Activated CD4-positive, alpha-beta T cell treated with anti-CD3 and anti-CD28 coated beads, Interleukin-2, amount 50 U/mL, for 24 hours (primary cell): ENCODE data around the gene MYO16.

Experiments used
- DNase-seq, 2 donors: peaks; one replicate each; pipeline ENCODE4 v3.0.0-alpha.2; 2020; ENCODE audit warnings: low read depth in 1 of 2, low spot score in 1 of 2

Gene MYO16

DNA sequence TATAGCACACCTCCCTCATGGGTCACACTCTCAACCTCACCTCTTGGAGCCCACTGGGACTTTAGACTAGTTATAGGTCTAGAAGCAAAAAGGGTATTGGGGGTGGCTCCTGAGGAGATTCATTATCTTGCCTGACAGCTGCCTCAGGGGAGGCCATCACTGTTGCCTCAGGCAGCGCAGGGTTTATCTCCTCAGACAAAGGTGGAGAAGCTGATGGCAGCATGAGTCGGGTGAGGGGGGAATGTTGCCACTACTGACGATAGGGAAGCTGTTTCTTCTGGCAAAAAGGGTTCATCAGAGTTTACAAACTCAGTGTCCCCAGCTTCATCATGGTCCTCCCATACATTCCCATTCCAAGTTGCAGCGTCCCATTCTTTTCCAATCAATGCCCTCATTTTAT, 594.6 kb downstream of the MYO16 start:
- DNase-seq, result no peak

DNA sequence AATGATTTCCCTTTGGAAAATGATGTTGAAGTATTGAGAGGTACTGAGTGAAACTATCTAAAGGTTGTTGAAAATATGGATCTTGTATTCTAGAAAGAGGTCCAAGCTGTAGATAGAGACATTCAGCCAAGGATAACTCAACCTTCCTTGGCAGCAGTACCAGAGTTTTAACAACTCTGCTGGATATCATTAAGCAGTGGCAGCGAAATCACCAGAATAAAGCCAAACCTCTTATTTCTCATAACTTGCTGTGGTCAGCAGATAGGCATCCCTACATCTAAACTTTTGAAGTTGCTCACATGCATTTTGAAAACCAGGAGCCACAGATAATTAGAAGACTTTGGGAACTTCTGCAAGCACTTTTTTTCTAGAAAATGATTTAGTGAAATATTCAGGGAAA, 597.2 kb downstream of the MYO16 start:
- no peak for DNase-seq

DNA sequence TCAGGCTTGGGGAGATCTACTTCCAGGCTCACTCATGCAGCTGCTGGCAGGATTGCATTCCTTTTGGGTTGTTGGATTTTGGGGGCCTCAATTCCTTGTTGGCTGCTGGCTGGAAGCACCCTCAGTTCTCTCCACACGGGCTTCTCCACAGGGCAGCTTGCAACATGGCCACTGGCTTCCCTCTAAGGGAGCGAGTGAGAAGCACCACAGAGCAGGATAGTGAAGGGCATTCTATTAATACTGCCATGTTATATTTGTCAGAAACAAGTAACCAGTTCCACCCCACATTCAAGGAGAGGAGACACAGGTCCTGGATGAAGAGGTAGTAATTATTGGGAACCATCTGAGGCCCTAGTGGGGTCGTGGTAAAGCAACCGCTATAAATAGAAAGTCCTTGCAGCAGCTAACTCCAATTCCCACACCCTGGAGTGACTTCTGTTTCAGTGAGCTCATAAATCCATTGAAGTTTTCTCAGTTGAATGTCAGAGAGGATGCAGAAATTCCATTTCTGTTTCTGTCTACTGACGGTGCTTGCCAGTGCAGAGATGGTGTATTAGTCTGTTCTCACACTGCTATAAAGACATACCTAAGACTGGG, 598.0 kb downstream of the MYO16 start:
- no peak for DNase-seq

DNA sequence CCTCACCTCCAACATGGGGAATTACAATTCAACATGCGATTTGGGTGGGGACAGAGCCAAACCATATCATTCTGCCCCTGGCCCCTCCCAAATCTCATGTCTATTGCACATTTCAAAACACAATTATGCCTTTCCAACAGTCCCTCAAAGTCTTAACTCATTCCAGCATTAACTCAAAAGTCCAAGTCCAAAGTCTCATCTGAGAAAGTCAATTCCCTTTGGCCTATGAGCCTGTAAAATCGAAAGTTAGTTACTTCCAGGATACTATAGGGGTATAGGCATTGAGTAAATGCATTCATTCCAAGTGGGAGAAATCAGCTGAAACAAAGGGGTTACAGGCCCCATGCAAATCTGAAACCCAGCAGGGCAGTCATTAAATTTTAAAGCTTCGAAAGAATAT, 598.8 kb downstream of the MYO16 start:
- DNase-seq, result no peak

DNA sequence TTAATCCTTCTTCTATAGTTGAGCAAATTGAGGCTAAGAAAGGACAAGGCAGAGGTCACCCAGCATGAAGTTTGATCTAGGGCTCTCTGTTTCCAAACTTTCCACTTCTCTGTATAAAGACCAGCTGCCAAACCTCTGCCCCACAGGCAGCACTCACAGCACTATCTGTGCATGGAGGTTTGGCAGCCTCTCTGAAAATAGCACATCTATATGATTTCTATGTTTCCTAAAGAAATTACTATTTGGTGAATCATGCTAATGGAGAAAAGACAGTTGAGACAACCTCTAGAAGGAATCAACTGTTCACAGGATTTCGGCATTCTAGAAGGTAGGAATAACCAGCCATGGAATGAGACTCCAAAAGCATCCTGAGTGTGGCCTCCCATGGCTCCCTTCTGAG, 602.5 kb downstream of the MYO16 start:
- DNase-seq, result no peak

DNA sequence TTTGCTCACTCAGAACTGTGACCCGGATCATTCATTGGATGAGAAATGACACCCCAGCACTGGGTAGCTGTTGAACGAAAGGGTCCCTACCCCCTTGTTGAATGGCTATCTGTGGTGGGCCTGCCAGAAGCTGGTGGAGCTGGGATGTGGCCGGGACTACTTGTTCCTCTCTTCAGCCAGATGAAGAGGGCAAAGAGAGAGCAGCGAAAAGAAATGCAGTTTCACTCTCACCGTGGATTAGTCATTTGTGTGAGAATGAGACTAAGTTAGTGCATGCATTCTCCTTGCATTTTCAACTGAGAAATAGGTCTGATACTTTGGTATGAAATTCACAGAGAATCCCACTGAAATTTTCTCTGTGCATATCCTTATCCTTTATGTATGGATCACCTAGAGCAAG, 603.9 kb downstream of the MYO16 start:
- DNase-seq, result no peak

DNA sequence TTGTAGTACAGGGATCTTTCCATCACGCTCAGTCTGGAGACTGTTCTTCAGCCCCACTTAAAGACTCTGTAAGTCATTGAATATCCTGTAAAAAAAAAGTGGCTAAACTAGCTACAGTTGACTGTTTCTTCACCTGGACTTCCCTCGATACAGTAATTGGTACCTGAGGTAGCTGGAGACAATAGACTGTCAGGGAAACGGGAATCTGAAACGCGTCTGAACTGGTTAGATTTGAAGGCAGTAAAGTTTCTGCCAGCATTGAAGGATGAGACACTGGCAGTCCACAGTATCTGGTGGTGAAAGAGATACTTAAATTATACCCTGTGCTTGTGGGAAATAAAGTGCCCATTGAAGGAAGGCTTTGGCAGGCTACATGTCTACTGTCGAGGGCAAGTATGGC, 606.5 kb downstream of the MYO16 start:
- no peak for DNase-seq

DNA sequence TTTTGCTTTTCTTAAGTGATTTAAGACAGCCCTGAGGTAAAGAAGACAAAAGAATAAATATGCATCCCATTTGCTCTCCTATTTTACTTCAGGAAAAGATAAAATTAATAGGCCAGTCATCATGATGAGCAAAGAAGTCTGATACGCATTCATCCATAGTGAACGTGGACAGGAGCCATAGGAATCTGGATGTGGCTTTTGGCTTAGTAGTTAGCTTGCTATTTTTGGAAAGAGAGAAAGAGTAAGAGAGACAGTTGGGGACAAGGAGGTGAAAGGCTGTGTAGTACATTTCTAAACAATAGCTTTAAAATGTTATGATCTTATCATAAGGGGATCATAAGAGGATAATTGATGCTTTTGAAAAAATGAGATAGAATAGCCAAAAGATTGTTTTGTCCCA, 611.7 kb downstream of the MYO16 start:
- DNase-seq, result no peak

DNA sequence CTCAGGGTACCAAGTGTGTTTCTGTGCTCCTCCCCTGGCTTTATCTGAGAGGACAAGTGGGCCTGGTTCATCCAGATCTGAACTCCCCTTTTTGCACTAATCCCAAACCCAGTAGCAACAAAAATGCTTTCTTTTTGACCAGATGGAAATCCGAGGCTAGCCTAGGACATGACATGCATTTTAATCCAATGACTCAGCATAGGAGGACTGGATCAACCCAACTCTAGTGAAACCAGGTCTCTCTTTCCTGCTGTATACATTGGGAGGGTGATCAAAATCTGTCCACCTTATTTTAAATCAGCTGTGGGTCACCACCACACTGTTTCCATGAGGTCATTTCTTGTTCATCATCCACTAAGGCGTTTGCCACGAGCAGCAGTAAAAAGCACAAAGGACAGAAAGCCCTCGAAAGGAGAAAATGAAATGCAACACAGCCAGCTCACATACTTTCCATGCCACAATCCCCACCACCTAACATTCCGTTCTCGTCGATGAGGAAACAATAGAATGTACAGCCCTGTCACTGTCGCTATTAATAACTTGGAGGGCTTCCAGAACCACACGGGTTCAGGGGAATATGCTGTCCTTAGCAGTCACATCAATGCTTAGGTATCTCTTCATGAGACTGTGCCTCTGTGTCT, 614.0 kb downstream of the MYO16 start:
- DNase-seq, result no peak

DNA sequence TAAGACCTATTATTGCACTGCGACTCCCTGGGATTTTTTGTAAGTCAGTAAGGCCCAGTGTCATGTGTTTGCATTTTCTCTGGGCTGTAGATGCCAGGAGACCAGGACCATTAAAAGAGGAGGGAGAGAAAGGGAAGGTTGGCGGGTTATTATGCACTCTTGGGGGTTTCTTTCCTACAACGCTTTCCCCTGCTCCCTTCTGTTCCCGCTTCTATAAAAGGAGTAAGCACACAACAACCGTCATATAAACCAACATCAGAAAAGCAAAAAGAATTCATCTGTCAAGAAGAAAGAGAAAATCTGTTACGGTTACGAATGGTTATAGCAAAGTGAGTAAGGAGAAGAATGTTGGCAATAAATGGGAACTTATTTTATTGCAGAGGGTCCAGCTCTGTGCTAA, 615.2 kb downstream of the MYO16 start:
- DNase-seq, result no peak

DNA sequence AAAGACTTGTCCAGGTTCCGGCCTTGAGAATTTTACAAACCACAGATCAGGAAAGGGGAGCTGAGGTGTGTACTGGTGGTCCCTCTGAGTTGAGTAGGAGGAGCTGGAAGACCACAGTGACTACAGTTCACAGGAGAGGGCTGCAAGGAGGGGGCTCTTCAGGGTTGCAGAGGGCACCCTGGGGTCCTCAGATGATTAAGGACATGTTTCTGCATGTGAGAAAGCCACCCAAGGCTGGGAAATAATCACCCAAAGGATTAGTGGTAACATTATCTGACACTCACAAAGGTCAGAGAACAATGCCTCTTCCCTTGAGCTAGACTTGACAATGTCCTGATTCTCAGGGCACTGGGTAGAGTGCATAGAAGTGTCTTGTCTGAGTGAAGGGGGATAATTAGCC, 616.6 kb downstream of the MYO16 start:
- no peak for DNase-seq

DNA sequence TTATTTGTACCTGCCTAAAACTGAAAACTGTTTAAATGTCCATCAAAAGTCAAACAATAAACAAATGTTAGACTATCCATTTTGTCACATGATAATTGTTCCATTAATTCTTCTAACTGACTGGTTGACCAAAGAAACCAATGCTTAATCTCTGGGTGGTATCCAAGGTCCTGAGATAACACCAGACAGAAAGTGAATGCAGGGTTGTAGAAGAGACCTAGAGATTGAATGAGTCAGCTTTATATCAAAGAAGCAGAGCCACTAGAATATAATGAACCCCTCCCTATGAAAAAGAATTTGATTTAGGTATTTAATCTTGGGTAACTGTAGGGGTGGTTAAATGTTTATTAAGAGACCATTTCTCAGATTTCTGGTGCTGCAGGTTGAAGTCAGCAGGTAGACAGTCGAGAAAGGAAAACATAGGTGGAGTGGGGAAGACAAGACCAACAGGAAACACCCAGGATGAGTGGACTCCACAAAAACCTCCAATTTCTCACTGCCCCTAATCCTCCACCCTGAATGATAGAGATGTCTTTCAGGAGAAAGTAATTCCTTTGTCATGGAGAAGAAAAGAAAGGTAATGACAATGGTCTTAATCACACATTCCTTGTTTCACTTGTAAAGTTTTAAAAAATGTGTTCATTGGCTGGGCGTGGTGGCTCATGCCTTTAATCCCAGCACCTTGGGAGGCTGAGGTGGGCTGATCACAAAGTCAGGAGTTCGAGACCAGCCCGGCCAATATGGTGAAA, 620.5 kb downstream of the MYO16 start:
- no peak for DNase-seq

DNA sequence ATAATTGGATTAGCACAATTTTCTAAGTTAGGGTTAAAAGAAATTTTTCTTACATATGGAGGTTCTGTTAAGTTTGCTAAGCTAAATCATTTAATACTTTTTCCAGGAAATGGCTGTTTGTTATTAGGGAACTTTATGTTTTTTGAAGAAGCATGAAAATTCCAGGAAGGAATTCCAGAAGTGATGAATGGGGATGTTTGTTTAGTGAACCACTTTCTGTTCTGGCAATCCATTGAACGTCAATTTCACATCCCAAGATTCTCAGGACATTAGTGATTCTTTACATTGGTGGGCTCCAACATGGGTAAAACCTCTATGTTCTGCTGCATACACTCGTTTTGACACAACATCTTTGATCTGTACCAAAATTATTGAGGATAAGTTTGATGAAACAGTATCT, 622.5 kb downstream of the MYO16 start:
- no peak for DNase-seq

DNA sequence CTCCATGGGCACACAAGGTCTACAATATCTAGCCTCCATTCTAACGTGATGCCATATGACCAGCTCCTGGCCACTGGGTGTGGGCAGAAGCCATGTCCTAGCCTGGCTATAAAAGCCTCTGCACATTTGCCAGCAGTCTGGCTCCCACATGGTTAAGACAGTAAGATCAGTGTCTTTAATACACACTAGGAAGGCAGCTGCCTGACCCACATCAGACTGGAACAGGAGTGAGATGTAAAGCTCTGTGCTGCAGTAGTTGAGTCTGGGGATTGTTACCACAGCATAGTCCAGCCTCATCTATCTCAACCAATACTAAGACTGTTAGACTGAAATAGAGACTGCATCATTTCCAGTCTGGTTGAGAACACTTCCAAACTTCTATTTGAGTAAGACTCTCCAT, 623.9 kb downstream of the MYO16 start:
- DNase-seq, result no peak

DNA sequence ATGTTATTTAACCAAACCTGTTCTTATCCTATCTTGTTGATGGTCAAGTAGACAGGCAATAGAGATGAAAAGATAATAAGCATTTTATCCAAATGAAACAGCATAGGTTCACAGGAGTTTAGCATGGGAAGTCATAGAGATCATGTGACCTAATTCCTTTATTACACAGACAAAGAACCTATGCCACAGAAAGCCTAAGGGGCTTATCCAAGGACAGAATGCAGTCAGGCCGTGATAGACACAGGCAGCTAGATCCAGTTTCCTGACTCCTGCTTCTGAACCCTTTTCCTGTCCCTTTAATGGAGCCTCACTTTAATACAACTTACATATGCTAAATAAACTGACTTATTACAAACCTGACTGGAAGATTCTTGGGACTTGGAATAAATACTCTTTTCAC, 624.9 kb downstream of the MYO16 start:
- no peak for DNase-seq

DNA sequence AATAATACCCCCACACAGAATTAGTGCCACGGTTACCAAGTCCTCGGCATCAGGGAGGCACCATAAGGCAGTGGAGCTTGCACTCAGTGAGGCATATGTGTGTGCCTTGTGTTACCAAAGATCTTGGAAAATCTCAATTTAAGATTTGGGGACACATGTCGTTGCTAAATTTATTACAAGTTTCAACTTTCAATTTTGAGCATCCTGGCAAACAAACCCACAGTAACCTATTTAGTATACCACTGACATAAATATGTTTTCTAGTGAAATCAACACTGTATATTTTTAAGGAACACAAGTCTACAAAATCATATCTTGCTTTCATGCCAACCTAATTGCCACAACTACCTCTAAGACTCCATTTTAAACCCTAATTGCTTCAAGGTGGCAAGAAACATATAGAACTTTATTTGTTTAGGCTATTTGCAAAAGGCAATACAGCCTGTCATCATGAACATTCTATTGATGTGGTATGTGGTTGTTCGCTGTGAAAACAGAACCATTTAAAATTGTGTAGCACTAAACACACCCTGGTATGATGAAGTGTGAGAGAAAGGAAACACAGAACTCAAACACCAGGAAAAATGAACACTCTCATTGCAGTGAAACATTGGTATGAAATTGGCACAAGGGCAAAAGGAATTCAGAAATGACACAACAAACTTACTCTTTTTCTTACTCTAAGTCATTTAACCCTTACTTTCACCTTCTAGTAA, 625.9 kb downstream of the MYO16 start:
- DNase-seq, result no peak

DNA sequence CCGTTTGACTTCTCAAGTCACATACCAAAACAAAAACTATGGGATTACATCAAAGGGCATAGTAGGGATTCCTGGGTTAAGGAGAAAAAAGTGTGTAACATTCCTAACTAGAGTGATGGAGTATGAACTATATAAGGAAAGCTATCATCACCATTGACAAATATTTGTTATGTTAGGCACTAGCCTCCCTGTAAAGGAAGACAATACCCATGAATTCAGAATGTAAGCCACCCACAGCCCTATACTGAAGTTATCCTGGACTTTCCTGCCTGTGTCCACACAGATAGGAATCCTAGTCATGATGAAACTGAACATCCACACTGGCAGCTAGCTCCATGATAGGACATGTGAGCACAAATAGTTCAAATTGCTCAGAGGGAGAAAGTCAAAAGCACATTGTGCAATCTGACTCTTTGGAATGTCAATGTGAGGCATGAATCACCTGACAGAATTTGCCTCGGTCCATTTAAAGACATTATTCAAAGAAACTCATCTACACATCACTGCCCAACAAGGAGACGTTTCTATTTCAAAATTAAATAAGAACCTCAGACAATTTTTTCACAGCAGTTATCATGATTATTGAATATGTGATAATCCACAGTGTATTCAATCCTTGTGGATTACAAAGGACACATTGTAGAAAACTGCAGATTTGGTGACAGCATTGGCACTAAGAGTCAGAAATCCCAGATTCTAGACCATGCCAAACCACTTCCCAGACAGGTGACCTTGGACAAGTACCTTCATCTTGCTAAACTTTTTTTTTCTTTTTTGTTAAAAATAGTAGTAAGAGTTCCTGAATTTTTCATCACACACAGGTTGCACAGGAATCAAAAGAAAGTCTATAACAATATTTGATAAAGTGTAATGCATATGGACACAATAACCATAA, 627.7 kb downstream of the MYO16 start:
- DNase-seq, result no peak
